HG03354 (cell line): ENCODE data around the gene HSF4.
A peak's percentile ranks its signal among the peaks of the same experiment; 100 is the strongest.

ENCODE experiments used
- ATAC-seq: cut with Tn5 transposase; IDR thresholded peaks from one replicate; pipeline ENCODE4 v1.9.1; 2021; ENCODE audit warnings: mild to moderate bottlenecking; ENCODE audit not compliant: unreplicated experiment, poor library complexity, severe bottlenecking

The HSF4 gene

GRCh38 chr16:67165121-67166078 is 855 bp downstream of the HSF4 start:
- ATAC-seq: no peak

DNA sequence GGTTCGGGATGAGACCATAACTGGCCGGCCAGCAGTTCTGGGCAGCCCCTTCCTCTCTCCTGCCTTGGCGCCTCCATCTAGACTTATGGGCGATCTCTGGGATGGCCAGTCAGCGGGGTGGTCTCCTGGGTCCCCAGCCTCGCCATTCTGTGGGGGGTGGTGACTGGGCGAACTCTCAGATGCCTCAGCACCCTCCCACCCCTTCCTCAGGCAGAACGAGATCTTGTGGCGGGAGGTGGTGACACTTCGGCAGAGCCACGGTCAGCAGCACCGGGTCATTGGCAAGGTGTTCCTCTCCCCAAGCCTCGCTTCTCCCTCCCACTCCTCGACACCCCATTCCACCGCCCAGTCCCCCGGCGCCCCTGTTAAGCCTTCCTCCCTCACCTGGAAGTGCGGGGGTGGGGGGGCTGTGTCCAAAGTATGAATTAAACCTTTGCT is 1.6 kb downstream of the HSF4 start:
- no peak for ATAC-seq

GRCh38 chr16:67166598-67167168 is 2.1 kb downstream of the HSF4 start:
- no peak for ATAC-seq

GRCh38 chr16:67167588-67167987 is 3.0 kb downstream of the HSF4 start:
- no peak for ATAC-seq

DNA sequence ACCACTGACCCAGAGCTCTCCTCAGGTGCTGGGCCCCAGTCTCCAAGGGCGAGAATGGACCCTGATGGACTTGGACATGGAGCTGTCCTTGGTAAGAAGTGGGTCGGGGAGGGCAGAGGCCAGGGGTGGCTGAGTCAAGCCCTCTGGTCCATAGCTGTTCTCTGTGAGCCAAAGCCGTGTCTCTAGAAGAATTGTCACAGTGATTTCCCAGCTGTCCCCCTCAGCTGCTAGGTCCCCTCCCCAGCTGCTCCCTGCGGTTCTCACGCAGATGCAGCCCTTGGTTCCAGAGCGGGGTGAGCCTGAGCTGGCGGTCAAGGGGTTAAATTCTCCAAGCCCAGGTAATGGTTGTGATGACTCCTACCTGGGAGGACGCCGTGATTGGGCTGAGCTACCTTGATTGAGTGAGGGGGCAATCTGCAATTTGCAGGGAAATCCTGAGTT is 4.5 kb downstream of the HSF4 start:
- no peak for ATAC-seq

GRCh38 chr16:67169642-67170167 is 5.2 kb downstream of the HSF4 start:
- peak; percentile 14 for ATAC-seq

DNA sequence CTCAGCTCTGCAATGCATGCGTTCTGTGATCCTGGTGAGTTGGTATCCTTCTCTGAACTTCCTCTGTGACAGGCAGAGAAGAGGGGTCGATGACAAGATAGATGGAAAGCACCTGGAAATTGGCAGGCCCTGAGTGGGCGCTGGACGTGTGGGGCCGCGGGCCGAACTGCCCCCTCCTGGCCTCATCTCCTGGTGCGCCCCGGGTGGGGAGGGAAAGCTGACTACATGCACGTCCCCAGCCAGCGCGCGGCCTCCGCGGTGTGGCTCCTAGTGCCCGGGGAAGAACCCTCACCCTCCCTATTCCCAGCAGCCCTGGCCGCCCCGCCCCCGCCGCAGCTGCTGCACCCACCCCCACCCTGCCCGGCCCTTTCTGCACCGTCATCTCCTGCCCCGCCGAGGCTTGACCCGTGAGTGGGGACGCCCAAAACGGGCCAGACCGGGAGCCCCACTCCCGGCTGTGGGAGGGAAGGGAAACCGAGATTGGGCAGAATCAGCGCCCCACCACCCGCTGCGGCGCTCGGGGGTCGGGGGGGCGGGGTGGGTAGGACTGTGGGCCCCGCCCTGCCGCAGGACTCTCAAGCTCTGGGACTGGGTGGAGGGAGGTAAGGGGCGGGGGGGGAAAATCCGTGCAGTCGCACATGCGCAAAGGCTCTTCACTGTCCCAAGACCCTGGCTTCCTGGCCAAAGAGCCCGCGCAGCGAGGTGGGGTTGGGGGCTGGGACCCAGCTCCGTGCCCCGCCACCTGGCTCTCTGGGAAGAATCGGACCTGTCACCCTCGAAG is 5.8 kb downstream of the HSF4 start, which contains the start of gene NOL3:
TSS of gene NOL3 (plus strand) at position 371 of the 781 bp plus-strand sequence.
- peak; percentile 34 for ATAC-seq

DNA sequence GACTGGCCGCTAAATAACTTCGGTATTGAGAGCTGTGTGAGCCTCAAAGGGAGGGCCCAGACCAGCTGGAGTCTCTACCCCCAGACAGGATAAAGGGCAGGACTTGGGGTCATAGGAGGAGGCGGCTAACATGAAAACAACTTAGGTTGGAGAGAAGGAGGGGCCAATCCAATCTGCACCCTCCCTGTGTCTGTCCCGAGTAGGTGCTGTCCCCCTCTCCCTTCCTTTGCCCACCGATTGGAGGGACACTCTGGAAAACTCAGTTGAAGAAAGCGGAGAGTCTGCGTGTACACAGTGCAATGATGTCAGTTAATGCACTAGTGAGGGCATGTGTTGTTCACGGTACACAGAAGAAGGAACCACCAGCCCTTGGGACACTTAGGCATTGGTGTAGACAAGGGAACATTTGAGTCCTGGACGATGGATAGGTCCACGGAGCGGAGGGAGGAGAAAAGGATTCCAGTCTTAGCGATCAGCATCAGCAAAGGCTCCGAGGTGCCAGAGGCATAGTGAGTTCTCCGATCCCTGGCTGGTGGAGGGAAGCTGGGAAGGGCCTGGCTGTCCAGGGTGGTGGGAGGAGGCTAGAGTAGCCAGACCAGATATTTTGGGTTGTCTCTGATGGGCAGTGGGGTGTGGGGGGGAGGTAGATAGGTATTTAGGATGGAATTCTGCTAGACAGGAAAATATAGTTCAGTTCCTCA is 6.6 kb downstream of the HSF4 start:
- no peak for ATAC-seq

GRCh38 chr16:67173323-67173722 is 8.8 kb downstream of the HSF4 start:
- ATAC-seq: no peak

DNA sequence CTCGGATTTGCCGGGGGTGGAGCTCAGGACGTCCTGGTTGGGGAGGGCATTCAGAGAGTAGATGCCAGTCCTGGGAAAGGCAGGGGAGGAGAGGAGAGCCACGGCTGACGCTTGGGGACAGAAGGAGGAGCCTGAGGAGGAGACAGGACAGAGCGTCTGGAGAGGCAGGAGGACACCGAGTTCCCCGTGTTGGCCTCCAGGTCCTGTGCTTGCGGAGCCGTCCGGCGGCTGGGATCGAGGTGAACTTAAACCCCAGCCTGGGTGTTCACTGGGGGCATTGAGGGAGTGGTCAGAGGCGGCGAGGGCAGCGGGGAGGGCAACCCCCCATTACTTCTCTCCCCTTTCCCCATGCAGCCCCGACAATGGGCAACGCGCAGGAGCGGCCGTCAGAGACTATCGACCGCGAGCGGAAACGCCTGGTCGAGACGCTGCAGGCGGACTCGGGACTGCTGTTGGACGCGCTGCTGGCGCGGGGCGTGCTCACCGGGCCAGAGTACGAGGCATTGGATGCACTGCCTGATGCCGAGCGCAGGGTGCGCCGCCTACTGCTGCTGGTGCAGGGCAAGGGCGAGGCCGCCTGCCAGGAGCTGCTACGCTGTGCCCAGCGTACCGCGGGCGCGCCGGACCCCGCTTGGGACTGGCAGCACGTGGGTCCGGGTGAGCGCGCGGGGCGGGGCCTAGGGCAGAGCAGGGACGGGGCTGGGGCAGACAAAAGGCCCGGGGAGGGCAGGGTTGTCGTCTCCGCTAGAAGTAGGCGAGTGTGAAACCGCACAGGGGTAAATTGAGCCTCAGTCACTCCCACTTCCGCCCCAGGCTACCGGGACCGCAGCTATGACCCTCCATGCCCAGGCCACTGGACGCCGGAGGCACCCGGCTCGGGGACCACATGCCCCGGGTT is 9.5 kb downstream of the HSF4 start:
- peak; percentile 43 for ATAC-seq

DNA sequence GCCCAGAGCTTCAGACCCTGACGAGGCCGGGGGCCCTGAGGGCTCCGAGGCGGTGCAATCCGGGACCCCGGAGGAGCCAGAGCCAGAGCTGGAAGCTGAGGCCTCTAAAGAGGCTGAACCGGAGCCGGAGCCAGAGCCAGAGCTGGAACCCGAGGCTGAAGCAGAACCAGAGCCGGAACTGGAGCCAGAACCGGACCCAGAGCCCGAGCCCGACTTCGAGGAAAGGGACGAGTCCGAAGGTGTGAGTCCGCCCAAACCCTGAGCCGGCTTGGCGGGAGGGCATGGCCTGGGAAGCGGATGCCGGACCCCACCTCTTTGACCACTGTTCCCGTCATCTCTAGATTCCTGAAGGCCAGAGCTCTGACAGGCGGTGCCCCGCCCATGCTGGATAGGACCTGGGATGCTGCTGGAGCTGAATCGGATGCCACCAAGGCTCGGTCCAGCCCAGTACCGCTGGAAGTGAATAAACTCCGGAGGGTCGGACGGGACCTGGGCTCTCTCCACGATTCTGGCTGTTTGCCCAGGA is 10.2 kb downstream of the HSF4 start:
- ATAC-seq: no peak

DNA sequence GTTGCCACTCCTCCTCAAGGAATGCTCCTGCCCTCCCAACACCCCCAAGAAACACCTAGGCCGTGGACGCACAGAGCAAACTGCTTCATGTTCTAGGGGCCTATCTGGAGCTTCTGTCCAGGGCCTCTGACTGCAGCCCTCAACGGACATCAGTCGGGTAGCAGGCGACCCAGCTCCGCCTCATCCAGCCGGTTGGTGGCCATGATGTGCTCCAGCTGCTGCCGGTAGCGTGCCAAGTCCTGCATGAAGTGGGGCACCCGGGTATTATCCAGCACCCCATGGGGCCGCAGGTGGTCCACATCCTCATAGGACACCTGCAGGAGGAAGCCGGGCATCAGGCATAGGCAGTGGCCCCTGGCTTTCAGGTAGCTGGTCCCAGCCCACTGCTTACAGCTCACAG is 12.1 kb downstream of the HSF4 start:
- no peak for ATAC-seq

- ATAC-seq: no peak
Observed at GRCh38 chr16:67177743-67178699, 13.5 kb downstream of the HSF4 start.

DNA sequence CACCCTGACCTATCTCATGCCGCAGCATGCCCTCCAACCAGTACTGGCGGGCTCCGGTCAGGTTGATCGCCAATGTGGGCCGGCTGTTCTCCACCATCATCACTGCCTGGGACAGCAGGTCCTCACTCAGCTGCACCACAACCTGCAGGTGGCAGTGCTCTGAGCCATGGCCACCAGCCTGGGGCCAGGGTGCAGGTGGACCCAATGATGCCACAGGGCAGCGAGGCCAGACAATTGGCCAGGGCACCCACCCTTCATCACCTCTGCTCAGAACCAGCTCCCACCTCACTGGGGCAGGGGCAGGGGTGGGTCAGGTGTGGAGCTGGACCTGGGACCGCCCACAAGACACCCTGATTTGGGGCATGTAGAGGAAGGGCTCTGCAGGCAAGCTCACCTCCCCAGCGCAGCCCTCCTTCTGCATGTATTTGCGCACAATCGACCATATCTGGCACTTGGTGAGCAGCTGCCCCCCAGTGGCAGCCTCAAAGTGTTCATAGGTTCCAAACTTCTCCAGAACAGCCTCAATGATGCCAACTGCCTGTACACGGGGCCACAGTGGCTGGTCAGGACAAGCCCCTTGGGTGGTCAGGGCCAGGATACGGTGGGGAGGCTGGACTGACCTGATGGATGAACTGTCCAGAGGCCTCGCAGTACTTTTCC is 15.0 kb downstream of the HSF4 start:
- ATAC-seq: no peak

DNA sequence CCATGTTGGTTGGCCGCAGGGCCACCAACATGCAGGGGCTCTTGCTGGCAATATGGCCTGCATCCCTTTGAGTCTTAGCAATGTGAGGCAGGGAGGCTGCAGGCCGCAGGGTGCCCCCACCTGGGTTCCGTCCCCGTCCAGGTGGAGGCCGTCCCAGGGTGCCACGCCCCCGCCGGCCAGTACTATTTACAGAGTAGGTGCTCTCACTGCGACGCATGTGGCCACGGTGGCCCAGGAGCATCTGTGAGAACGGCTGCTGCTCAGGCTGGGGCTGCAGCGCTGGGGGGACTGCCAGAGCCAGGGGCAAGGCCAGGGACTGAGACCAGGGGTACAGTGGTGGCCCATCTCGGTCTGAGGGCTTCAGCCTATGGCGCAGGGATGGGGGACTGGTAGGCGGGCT is 15.6 kb downstream of the HSF4 start:
- no peak for ATAC-seq

DNA sequence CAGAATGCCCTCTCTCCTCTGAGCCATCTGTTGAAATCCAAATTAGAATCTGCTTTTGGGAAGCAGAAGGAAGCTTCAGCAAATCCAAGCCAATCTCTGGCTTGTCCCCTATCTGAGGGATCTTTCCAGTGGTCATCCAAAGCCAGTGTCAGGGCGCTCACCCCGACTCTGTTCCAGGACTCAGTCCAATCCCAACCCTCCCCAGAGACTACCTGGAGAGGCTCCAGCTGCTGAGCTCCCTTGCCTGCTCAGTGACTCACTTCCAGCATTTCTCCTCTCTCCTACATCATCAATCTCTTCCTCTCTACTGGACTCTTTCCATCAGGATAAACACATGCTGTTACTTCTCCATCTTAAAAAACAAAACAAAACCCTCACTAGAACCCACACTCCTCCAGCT is 16.8 kb downstream of the HSF4 start:
- ATAC-seq: no peak

DNA sequence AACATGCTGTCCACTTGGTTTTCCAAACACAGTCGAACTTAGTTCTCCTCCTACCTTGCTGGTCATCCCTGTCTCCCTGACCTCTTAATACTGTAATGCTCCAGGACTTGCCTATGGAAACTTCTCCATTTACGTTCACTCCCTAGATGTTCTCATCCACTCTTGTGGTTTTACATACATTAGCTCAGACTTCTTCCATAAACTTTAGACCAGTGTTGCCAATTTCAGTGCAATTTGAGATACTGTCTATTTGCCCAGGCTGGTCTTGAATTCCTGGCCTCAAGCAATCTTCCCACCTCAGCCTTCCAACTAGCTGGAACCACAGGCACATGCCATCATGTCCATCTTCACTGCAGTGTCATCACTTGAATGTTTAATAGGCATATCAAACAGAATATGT is 17.7 kb downstream of the HSF4 start:
- ATAC-seq: no peak
